Retina (tissue), 1 donor: ENCODE data around the gene AKAP8L.

Experiments
- DNase-seq: peaks from one replicate; pipeline ENCODE4 v3.0.0-alpha.2; 2016

AKAP8L gene

GRCh38 chr19:15448778-15449619, 30.2 kb upstream of the AKAP8L start:
- DNase-seq: peak; percentile 43

- no peak for DNase-seq
These were observed 29.4 kb upstream of the AKAP8L start for GRCh38 chr19:15448044-15448777.

- DNase-seq: no peak
These were observed 28.3 kb upstream of the AKAP8L start for GRCh38 chr19:15447057-15447456.

GRCh38 chr19:15445807-15446376, 27.1 kb upstream of the AKAP8L start:
- no peak for DNase-seq

GRCh38 chr19:15445227-15445605, 26.4 kb upstream of the AKAP8L start:
- no peak for DNase-seq

GRCh38 chr19:15444505-15445226, 25.9 kb upstream of the AKAP8L start:
- no peak for DNase-seq

GRCh38 chr19:15443838-15444237, 25.1 kb upstream of the AKAP8L start:
- DNase-seq: no peak

GRCh38 chr19:15443325-15443724, 24.5 kb upstream of the AKAP8L start:
- no peak for DNase-seq

- DNase-seq: no peak
These were observed 23.5 kb upstream of the AKAP8L start for GRCh38 chr19:15442142-15442920.

GRCh38 chr19:15441317-15441716, 22.5 kb upstream of the AKAP8L start:
- no peak for DNase-seq

- no peak for DNase-seq
These were observed 21.2 kb upstream of the AKAP8L start for GRCh38 chr19:15439821-15440641.

GRCh38 chr19:15439078-15439799, 20.5 kb upstream of the AKAP8L start:
- DNase-seq: no peak

- no peak for DNase-seq
These were observed 19.8 kb upstream of the AKAP8L start for GRCh38 chr19:15438577-15438976.

- no peak for DNase-seq
These were observed 19.3 kb upstream of the AKAP8L start for GRCh38 chr19:15438124-15438496.

- DNase-seq: no peak
These were observed 18.8 kb upstream of the AKAP8L start for GRCh38 chr19:15437355-15438123.

- no peak for DNase-seq
These were observed 18.0 kb upstream of the AKAP8L start for GRCh38 chr19:15436826-15437110.

- no peak for DNase-seq
These were observed 17.4 kb upstream of the AKAP8L start for GRCh38 chr19:15436012-15436825.

- no peak for DNase-seq
These were observed 14.8 kb upstream of the AKAP8L start for GRCh38 chr19:15433519-15434069.
